ENCODE measurements around the gene NCOA1.

GRCh38 chr2:24463271-24463670 is 27.8 kb upstream of the NCOA1 start:
- TF ChIP-seq TBL1XR1 (IDR thresholded peaks at IDR 0.05; ENCODE audit: low read depth, low read length) = no peak
- TF ChIP-seq CTCF (IDR thresholded peaks at IDR 0.05 in 2 of 3, conservative IDR thresholded peaks at IDR 0.05 in 1 of 3; ENCODE audit: control insufficient read depth in 2 of 3, extremely low read depth in 1 of 3, insufficient read depth in 1 of 3, low read depth in 3 of 3, low read length in 3 of 3) = no peak
- no peak for TF ChIP-seq EZH2 (IDR thresholded peaks at IDR 0.05; ENCODE audit: borderline replicate concordance, control insufficient read depth, low read depth, low read length)
- TF ChIP-seq ZNF274 (IDR thresholded peaks at IDR 0.05; ENCODE audit: insufficient read depth, insufficient read length) = no peak
- no peak for TF ChIP-seq POLR2AphosphoS5 (IDR thresholded peaks at IDR 0.05; ENCODE audit: low read length)
- no peak for TF ChIP-seq MXI1 (IDR thresholded peaks at IDR 0.05; ENCODE audit: low read depth, low read length)
- TF ChIP-seq GABPA (IDR thresholded peaks at IDR 0.05; ENCODE audit: low read depth) = no peak
- TF ChIP-seq RAD21 (IDR thresholded peaks at IDR 0.05; ENCODE audit: insufficient read depth, low read depth, low read length) = no peak
- no peak for TF ChIP-seq CBX3 (IDR thresholded peaks at IDR 0.05; ENCODE audit: borderline replicate concordance, low read depth)
- TF ChIP-seq POLR2A (IDR thresholded peaks at IDR 0.05; ENCODE audit: low read depth, low read length) = no peak
- TF ChIP-seq ZNF207 (IDR thresholded peaks at IDR 0.05; ENCODE audit: borderline replicate concordance) = no peak
- no peak for TF ChIP-seq SMC3 (IDR thresholded peaks at IDR 0.05; ENCODE audit: borderline replicate concordance, low read length)
- TF ChIP-seq SREBF2 (IDR thresholded peaks at IDR 0.05; ENCODE audit: low read length) = no peak

Measured in GM12878 (cell line).